Measurements from ENCODE around the gene SHISA8. TPM values are rescaled to one million over a fixed set of nuclear protein-coding genes. Genes with fewer than 3 reads are reported as not detected.

The SHISA8 gene
- total and polyA plus RNA-seq, 12 donors, result 0.16 to 4.6 (median 1.4) TPM

- ATAC-seq (peak; percentile 43 to 83 (median 60)), DNase-seq (peak; percentile 49 to 63)
- H3K9me3 ChIP-seq, result no peaks in the 10 kb centered on the region
- H3K27ac ChIP-seq, result peak overlapping the region in 6 of 10 donors; percentile 12 to 50 (median 42)
- TF ChIP-seq CTCF (IDR thresholded peaks at IDR 0.05), result no peak
- peaks cover 0 to 26% (median 7%) of the 10 kb centered on the region in 9 donors for H3K36me3 ChIP-seq
- 1% methylated on average over 90 to 112 of the region's 112 CpGs for WGBS, 2 donors
- H3K4me3 ChIP-seq, result peak overlapping the region in 9 of 10 donors; percentile 26 to 53 (median 37)
- peaks cover 22 to 65% (median 52%) of the 10 kb centered on the region in 7 donors for H3K27me3 ChIP-seq
- peaks cover 9 to 37% (median 20%) of the 10 kb centered on the region in 9 donors for H3K4me1 ChIP-seq
- intact Hi-C loops (cut with DNase I), result no loop called here
Observed at GRCh38 chr22:41910050-41911000, 4.5 kb downstream of the SHISA8 start.

GRCh38 chr22:41909310-41910049, 5.4 kb downstream of the SHISA8 start:
- Histone ChIP-seq H3K36me3 (peaks cover 0 to 35% (median 14%) of the 10 kb centered on the region in 9 donors), H3K27ac (peak overlapping the region in 6 of 10 donors; percentile 12 to 50 (median 42)), H3K27me3 (peaks cover 13 to 56% (median 44%) of the 10 kb centered on the region in 7 donors), H3K9me3 (no peaks in the 10 kb centered on the region), H3K4me1 (peaks cover 9 to 30% (median 17%) of the 10 kb centered on the region in 9 donors), H3K4me3 (peak overlapping the region in 9 of 10 donors; percentile 26 to 53 (median 37))
- WGBS, 2 donors, result 29 to 34% methylated on average over 55 of the region's 55 CpGs
- no peak for TF ChIP-seq CTCF (IDR thresholded peaks at IDR 0.05)
- peak in 3 of 8 donors; percentile 3 to 10 (median 10) for ATAC-seq
- intact Hi-C loops (cut with DNase I), result no loop called here
- DNase-seq, result no peak

GRCh38 chr22:41908411-41909309, 6.2 kb downstream of the SHISA8 start:
- ATAC-seq, result no peak
- peaks cover 0 to 43% (median 20%) of the 10 kb centered on the region in 9 donors for H3K36me3 ChIP-seq
- DNase-seq, result no peak
- no peaks in the 10 kb centered on the region for H3K9me3 ChIP-seq
- no peak for TF ChIP-seq CTCF (IDR thresholded peaks at IDR 0.05)
- WGBS, 2 donors, result 61 to 63% methylated on average over 14 of the region's 14 CpGs
- H3K4me3 ChIP-seq, result no peak overlapping the region
- intact Hi-C loops (cut with DNase I), result no loop called here
- peaks cover 11 to 32% (median 17%) of the 10 kb centered on the region in 9 donors for H3K4me1 ChIP-seq
- H3K27ac ChIP-seq, result peak overlapping the region in 3 of 10 donors; percentile 39 to 43 (median 41)
- H3K27me3 ChIP-seq, result peaks cover 5 to 50% (median 38%) of the 10 kb centered on the region in 7 donors

Data from heart right ventricle (tissue), 16 donors.